Pons (tissue), 1 donor: ENCODE measurements around the gene PVALB.
A peak's percentile ranks its signal among the peaks of the same experiment; 100 is the strongest.

Experiments
- DNase-seq: peaks from one replicate; pipeline ENCODE4 v3.0.0-alpha.2; 2016; ENCODE audit warnings: low spot score

PVALB gene

GRCh38 chr22:36772451-36772850 is 44.4 kb downstream of the PVALB start:
- no peak for DNase-seq

GRCh38 chr22:36771356-36772063 is 45.3 kb downstream of the PVALB start:
- no peak for DNase-seq

- DNase-seq = no peak
Observed at GRCh38 chr22:36770513-36771231, 46.2 kb downstream of the PVALB start.

- DNase-seq = no peak
Observed at GRCh38 chr22:36769541-36770512, 47.0 kb downstream of the PVALB start.

GRCh38 chr22:36768616-36769015 is 48.2 kb downstream of the PVALB start:
- DNase-seq = no peak

- no peak for DNase-seq
Observed at GRCh38 chr22:36768141-36768540, 48.7 kb downstream of the PVALB start.

- no peak for DNase-seq
Observed at GRCh38 chr22:36767035-36767775, 49.6 kb downstream of the PVALB start.

- DNase-seq = no peak
Observed at GRCh38 chr22:36765943-36766450, 50.8 kb downstream of the PVALB start.

GRCh38 chr22:36765131-36765942 is 51.5 kb downstream of the PVALB start:
- DNase-seq = no peak

GRCh38 chr22:36764641-36765040 is 52.2 kb downstream of the PVALB start:
- DNase-seq = no peak

GRCh38 chr22:36764060-36764459 is 52.8 kb downstream of the PVALB start:
- DNase-seq = no peak

GRCh38 chr22:36763576-36763975 is 53.3 kb downstream of the PVALB start:
- DNase-seq = no peak

- DNase-seq = no peak
Observed at GRCh38 chr22:36762687-36763260, 54.1 kb downstream of the PVALB start.

- no peak for DNase-seq
Observed at GRCh38 chr22:36761553-36762240, 55.1 kb downstream of the PVALB start.

GRCh38 chr22:36760786-36761185 is 56.0 kb downstream of the PVALB start:
- no peak for DNase-seq

GRCh38 chr22:36759481-36760159 is 57.2 kb downstream of the PVALB start:
- no peak for DNase-seq

GRCh38 chr22:36758792-36759271 is 58.0 kb downstream of the PVALB start:
- DNase-seq = no peak

GRCh38 chr22:36757668-36758211 is 59.1 kb downstream of the PVALB start:
- peak; percentile 66 for DNase-seq
